ENCODE results near the gene TTC36.

GRCh38 chr11:118545533-118545932 lies 18.3 kb downstream of the TTC36 start:
- TF ChIP-seq CTCF (IDR thresholded peaks at IDR 0.05; ENCODE audit: low read depth, low read length, poor library complexity, severe bottlenecking): no peak
- no peak for TF ChIP-seq EZH2phosphoT487 (IDR thresholded peaks at IDR 0.05; ENCODE audit: borderline replicate concordance, low read length)

All from DOHH2 (cell line).